ENCODE measurements around the gene NTMT1. TPM values are rescaled to one million over a fixed set of nuclear protein-coding genes. Genes with fewer than 3 reads are reported as not detected.

NTMT1 gene
- polyA plus RNA-seq, 4 donors = 42.5 to 64.3 (median 45.5) TPM

DNA sequence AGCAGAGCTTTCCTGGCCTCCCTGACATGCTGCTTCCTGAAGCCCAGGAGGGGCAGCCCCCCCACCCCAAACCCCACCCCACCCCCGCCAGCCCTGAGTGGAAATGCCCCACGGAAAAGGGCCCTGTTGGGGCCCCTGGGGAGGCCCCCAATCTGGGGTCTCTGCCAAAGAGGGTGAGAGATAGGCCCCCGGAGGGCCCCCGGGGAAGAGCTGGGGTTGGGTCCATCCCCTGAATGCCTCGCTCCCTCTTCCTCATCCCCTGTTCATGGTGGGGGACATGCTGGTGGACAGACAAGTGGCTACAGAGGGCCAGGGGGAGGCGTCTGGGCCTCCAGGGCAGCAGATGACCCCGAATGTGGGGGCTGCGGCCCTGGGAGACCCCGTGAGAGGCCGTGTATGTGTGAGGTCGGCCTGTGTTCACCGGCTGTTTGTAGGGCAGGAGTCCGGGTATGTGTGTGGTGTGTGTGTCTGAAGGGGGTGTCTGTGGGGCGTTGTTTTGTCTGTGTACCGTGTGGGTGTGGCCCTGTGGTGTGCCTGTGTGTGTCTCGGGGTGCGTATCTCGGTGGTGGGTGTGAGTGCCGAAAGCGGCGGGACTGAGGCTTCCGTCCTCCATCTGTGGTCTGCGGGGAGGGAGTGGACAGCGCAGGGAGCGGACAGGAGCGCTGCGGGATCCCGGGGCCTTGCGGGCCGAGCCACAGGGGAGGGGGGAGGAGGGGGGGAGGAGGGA, 16.3 kb upstream of the NTMT1 start:
- Histone ChIP-seq H3K27me3 (ENCODE audit: control insufficient read depth in 3 of 3, insufficient read depth in 3 of 3, low read length in 3 of 3) (no peaks in the 10 kb centered on the region), H3K36me3 (ENCODE audit: control insufficient read depth in 3 of 3, insufficient read depth in 2 of 3, low read depth in 1 of 3, low read length in 3 of 3) (no peaks in the 10 kb centered on the region), H3K9me3 (ENCODE audit: control insufficient read depth in 2 of 2, insufficient read depth in 1 of 2, low read depth in 1 of 2, low read length in 1 of 2) (no peaks in the 10 kb centered on the region), H3K27ac (ENCODE audit: low read depth in 1 of 3, low read length in 2 of 3) (peak overlapping the region; percentile 16 to 78 (median 69)), H3K4me1 (ENCODE audit: control insufficient read depth in 3 of 3, insufficient read depth in 2 of 3, low read depth in 1 of 3, low read length in 2 of 3) (peaks cover 0 to 49% (median 4%) of the 10 kb centered on the region in 3 donors), H3K4me3 (ENCODE audit: low read depth in 1 of 3, low read length in 3 of 3) (peak overlapping the region; percentile 29 to 56 (median 53))
- DNase-seq (peak; percentile 59 to 83), FAIRE-seq (no peak)
- WGBS, 3 donors = 4 to 23% (median 18%) methylated on average over 12 to 24 of the region's 30 CpGs

GRCh38 chr9:129610213-129610472, 15.8 kb upstream of the NTMT1 start:
- Histone ChIP-seq H3K4me1 (ENCODE audit: control insufficient read depth in 3 of 3, insufficient read depth in 2 of 3, low read depth in 1 of 3, low read length in 2 of 3) (peaks cover 0 to 49% (median 4%) of the 10 kb centered on the region in 3 donors), H3K9me3 (ENCODE audit: control insufficient read depth in 2 of 2, insufficient read depth in 1 of 2, low read depth in 1 of 2, low read length in 1 of 2) (no peaks in the 10 kb centered on the region)

DNA sequence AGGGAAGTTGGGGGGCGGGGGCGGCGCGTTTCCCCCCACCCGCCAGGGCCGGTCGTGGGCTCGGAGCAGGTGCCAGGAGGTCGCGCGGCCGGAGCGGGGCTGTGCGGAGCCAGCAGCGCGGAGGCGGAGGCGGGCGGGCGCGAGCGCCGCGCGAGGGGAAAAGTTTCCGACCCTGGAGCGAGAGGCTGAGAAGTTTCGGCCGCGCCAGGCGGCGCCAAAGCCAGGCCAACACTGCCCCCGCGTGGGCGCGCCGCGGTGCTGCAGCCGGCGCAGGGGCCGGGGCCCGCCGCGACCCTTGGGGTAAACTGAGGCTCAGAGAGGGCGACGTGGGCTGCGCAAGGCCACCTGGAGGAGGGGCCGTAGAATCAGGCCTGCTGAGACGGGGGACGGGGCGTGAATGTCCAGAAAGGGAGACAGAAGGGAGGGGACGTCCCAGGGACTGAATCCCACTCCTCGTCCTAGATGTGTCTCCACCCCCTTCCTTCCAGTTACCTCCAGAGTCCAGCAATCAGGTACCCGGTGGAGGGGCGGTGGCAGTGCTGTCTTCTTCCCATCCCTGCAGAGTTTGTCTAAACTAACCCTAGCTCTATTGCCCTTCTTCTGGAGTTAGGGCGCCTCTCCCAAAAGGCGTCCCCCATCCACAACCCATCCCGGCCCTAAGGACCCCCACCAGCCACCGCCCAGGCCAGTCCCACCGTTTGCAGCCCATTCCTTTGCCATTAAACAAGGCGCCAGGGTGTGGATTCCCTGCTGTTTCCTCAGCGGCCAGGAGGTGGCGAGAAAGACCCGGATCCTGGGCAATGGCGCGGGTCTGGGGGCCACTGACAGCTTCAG, 15.3 kb upstream of the NTMT1 start:
- Histone ChIP-seq H3K27me3 (ENCODE audit: control insufficient read depth in 3 of 3, insufficient read depth in 3 of 3, low read length in 3 of 3) (peaks cover 0 to 4% (median 0%) of the 10 kb centered on the region in 3 donors), H3K36me3 (ENCODE audit: control insufficient read depth in 3 of 3, insufficient read depth in 2 of 3, low read depth in 1 of 3, low read length in 3 of 3) (no peaks in the 10 kb centered on the region), H3K4me1 (ENCODE audit: control insufficient read depth in 3 of 3, insufficient read depth in 2 of 3, low read depth in 1 of 3, low read length in 2 of 3) (peaks cover 0 to 48% (median 4%) of the 10 kb centered on the region in 3 donors), H3K9me3 (ENCODE audit: control insufficient read depth in 2 of 2, insufficient read depth in 1 of 2, low read depth in 1 of 2, low read length in 1 of 2) (no peaks in the 10 kb centered on the region), H3K27ac (ENCODE audit: low read depth in 1 of 3, low read length in 2 of 3) (peak overlapping the region in 2 of 3 donors; percentile 70 to 73), H3K4me3 (ENCODE audit: low read depth in 1 of 3, low read length in 3 of 3) (peak overlapping the region; percentile 53 to 56 (median 56))
- DNase-seq (peak; percentile 56 to 82), FAIRE-seq (no peak)
- WGBS, 3 donors = 0 to 1% (median 1%) methylated on average over 42 to 66 of the region's 66 CpGs

More at GRCh38 chr9:129610213-129610472, 15.8 kb upstream of the NTMT1 start:
- FAIRE-seq (no peak), DNase-seq (no peak)
- 0 to 1% (median 0%) methylated on average over 2 to 24 of the region's 24 CpGs for WGBS, 3 donors
- peak overlapping the region in 2 of 3 donors; percentile 70 to 73 for H3K27ac ChIP-seq (ENCODE audit: low read depth in 1 of 3, low read length in 2 of 3)
- no peaks in the 10 kb centered on the region for H3K36me3 ChIP-seq (ENCODE audit: control insufficient read depth in 3 of 3, insufficient read depth in 2 of 3, low read depth in 1 of 3, low read length in 3 of 3)
- peak overlapping the region; percentile 46 to 56 (median 53) for H3K4me3 ChIP-seq (ENCODE audit: low read depth in 1 of 3, low read length in 3 of 3)
- H3K27me3 ChIP-seq (ENCODE audit: control insufficient read depth in 3 of 3, insufficient read depth in 3 of 3, low read length in 3 of 3) = peaks cover 0 to 4% (median 0%) of the 10 kb centered on the region in 3 donors

DNA sequence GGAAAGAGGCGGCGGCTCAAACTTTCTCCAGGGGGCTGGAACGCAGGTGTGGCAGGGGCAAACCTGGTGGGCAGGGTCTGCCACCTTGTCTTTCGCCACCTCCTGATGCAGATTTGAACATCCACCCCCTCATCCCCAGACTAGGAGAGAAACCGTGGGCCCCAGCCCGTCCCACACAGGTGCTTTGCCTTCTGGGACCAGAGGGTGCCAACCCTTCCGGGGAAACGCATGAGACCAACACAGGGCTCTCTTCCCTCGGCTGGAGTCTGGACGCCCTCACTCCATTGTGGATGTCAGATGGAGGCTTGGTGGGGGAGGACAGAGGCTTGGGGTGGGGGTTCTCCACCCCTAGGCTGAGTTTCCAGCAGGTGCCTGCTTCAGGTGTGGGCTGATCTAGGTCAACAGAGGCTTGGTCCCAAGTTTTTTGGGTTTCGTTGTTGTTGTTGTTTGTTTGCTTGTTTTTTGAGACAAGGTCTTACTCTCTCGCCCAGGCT, 14.6 kb upstream of the NTMT1 start:
- WGBS, 3 donors = 13 to 27% (median 17%) methylated on average over 11 to 12 of the region's 12 CpGs
- FAIRE-seq (no peak), DNase-seq (no peak)
- Histone ChIP-seq H3K36me3 (ENCODE audit: control insufficient read depth in 3 of 3, insufficient read depth in 2 of 3, low read depth in 1 of 3, low read length in 3 of 3) (no peaks in the 10 kb centered on the region), H3K9me3 (ENCODE audit: control insufficient read depth in 2 of 2, insufficient read depth in 1 of 2, low read depth in 1 of 2, low read length in 1 of 2) (no peaks in the 10 kb centered on the region), H3K4me3 (ENCODE audit: low read depth in 1 of 3, low read length in 3 of 3) (peak overlapping the region in 1 of 3 donors; percentile 56), H3K27ac (ENCODE audit: low read depth in 1 of 3, low read length in 2 of 3) (peak overlapping the region in 1 of 3 donors; percentile 13), H3K4me1 (ENCODE audit: control insufficient read depth in 3 of 3, insufficient read depth in 2 of 3, low read depth in 1 of 3, low read length in 2 of 3) (peaks cover 0 to 42% (median 4%) of the 10 kb centered on the region in 3 donors), H3K27me3 (ENCODE audit: control insufficient read depth in 3 of 3, insufficient read depth in 3 of 3, low read length in 3 of 3) (peaks cover 0 to 4% (median 0%) of the 10 kb centered on the region in 3 donors)

GRCh38 chr9:129612123-129612522, 13.8 kb upstream of the NTMT1 start:
- no peaks in the 10 kb centered on the region for H3K9me3 ChIP-seq (ENCODE audit: control insufficient read depth in 2 of 2, insufficient read depth in 1 of 2, low read depth in 1 of 2, low read length in 1 of 2)
- no peak overlapping the region for H3K27ac ChIP-seq (ENCODE audit: low read depth in 1 of 3, low read length in 2 of 3)
- no peaks in the 10 kb centered on the region for H3K36me3 ChIP-seq (ENCODE audit: control insufficient read depth in 3 of 3, insufficient read depth in 2 of 3, low read depth in 1 of 3, low read length in 3 of 3)
- peaks cover 0 to 34% (median 4%) of the 10 kb centered on the region in 3 donors for H3K4me1 ChIP-seq (ENCODE audit: control insufficient read depth in 3 of 3, insufficient read depth in 2 of 3, low read depth in 1 of 3, low read length in 2 of 3)
- FAIRE-seq (no peak), DNase-seq (no peak)
- peaks cover 0 to 4% (median 0%) of the 10 kb centered on the region in 3 donors for H3K27me3 ChIP-seq (ENCODE audit: control insufficient read depth in 3 of 3, insufficient read depth in 3 of 3, low read length in 3 of 3)
- no peak overlapping the region for H3K4me3 ChIP-seq (ENCODE audit: low read depth in 1 of 3, low read length in 3 of 3)
- 47 to 66% (median 52%) methylated on average over 7 of the region's 7 CpGs for WGBS, 3 donors

DNA sequence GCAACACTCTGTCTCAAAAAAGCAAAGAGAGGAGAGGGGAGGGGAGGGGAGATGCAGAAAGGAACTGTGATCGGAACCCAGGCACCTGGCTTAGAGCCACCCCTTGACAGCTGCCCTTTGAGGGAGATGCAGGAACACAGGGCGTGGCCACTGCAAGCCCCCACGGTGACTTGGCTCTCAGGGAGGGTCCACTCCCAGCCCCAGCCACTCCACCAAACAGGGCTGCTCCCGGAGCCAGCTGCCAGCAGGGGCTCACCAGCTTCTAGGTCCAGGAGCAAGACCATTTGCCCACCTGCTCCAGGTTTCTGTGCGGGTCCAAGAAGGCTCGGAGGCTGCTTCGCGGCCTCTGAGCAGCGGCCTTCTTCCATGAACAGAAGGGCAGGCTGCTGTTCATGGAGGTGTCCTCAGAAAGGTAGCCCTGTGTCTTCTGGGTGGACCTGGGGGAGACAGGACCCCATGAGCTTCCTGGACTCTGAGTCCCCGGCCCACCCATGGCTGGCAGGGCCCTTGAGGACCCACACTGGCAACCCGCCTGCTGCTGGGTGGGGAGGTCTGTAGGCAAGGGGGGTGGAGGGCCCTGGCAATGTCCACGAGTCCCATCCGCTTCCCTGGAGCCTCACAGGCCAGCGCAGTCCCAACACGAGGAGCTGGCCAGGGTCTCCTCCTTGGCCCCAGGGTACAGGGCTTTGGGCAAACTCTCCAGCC, 13.0 kb upstream of the NTMT1 start:
- Histone ChIP-seq H3K4me1 (ENCODE audit: control insufficient read depth in 3 of 3, insufficient read depth in 2 of 3, low read depth in 1 of 3, low read length in 2 of 3) (peaks cover 0 to 26% (median 4%) of the 10 kb centered on the region in 3 donors), H3K27me3 (ENCODE audit: control insufficient read depth in 3 of 3, insufficient read depth in 3 of 3, low read length in 3 of 3) (peaks cover 0 to 4% (median 0%) of the 10 kb centered on the region in 3 donors), H3K27ac (ENCODE audit: low read depth in 1 of 3, low read length in 2 of 3) (no peak overlapping the region), H3K4me3 (ENCODE audit: low read depth in 1 of 3, low read length in 3 of 3) (no peak overlapping the region), H3K9me3 (ENCODE audit: control insufficient read depth in 2 of 2, insufficient read depth in 1 of 2, low read depth in 1 of 2, low read length in 1 of 2) (no peaks in the 10 kb centered on the region), H3K36me3 (ENCODE audit: control insufficient read depth in 3 of 3, insufficient read depth in 2 of 3, low read depth in 1 of 3, low read length in 3 of 3) (no peaks in the 10 kb centered on the region)
- no peak for FAIRE-seq
- 71 to 77% (median 73%) methylated on average over 15 of the region's 15 CpGs for WGBS, 3 donors
- no peak for DNase-seq

DNA sequence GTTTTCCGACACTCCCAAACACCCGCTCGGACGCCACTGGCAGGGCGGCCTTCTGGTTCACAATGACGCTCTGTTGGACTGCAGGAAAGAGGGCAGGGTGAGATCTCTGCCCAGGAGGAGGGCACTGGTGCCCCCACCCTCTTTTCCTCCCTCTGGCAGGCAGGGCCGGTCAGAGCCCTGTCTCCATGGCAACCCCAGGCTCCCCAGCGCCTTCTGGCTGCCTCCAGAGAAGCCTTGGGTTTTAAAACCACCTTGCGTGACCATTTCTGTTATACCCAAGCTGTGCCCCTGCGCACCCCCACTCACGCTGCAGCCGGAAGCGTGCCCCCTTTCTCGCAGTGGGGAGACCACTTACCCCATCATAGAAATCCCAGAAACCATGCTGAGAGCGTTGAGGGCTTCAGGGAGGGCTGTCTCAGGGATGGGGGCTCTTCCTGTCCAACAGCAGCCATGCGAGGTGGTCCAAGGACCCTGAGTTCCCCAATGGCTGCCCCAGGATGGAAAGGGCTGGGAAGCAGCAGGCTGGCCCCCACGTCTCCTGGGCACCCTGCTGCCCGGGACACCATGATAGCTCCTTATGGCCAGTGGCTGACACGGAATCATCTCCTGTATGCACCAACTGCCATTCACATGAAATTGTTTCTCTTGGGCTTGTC, 12.3 kb upstream of the NTMT1 start:
- WGBS, 3 donors = 68 to 71% (median 70%) methylated on average over 18 to 19 of the region's 19 CpGs
- H3K27me3 ChIP-seq (ENCODE audit: control insufficient read depth in 3 of 3, insufficient read depth in 3 of 3, low read length in 3 of 3) = peaks cover 0 to 4% (median 0%) of the 10 kb centered on the region in 3 donors
- H3K27ac ChIP-seq (ENCODE audit: low read depth in 1 of 3, low read length in 2 of 3) = no peak overlapping the region
- peaks cover 0 to 25% (median 4%) of the 10 kb centered on the region in 3 donors for H3K4me1 ChIP-seq (ENCODE audit: control insufficient read depth in 3 of 3, insufficient read depth in 2 of 3, low read depth in 1 of 3, low read length in 2 of 3)
- DNase-seq (no peak), FAIRE-seq (no peak)
- no peaks in the 10 kb centered on the region for H3K9me3 ChIP-seq (ENCODE audit: control insufficient read depth in 2 of 2, insufficient read depth in 1 of 2, low read depth in 1 of 2, low read length in 1 of 2)
- no peak overlapping the region for H3K4me3 ChIP-seq (ENCODE audit: low read depth in 1 of 3, low read length in 3 of 3)
- H3K36me3 ChIP-seq (ENCODE audit: control insufficient read depth in 3 of 3, insufficient read depth in 2 of 3, low read depth in 1 of 3, low read length in 3 of 3) = no peaks in the 10 kb centered on the region

All from small intestine (tissue), 7 donors.